Measurements from ENCODE around the gene KPNA3. TPM values are rescaled to one million over a fixed set of nuclear protein-coding genes. Genes with fewer than 3 reads are reported as not detected.

The KPNA3 gene
- total RNA-seq, 1 experiment from 2014 or later, result 35.0 TPM

DNA sequence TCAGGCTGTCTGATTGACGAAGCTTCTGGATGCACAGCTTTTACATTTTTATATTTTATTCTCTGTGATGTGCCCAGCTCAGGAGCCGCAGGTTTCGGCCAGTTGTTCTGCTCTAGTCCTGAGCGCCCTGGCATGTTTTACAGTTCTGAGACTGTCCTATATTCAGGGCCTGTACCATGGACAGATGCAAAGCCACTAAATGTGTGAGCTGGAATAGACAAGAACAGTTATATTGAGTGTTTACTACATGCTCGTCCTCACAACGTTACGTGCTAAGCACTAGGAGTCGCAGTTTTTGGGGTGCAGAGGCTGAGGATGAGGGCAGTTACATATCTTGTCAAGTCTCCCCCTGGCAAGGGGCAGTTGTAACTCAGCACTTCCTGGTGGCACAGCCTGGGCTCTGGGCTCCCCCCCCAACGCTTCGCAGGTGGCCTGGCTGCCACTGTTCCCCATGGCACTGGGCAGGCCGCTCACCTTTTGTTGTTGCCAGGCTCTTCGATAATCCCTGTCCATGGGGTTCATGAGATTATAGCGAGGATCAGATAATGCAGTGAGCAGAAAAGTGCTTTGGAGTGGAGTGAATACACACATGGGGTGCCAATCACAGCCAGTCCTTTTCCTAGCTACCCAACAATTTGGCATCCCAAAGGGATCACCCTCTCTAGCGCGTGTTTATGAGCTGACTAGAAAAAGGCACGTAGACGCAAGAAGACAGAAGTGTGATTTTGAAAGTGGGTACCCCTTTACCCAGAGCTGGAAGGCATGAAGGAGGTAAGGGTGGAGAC is 140.7 kb downstream of the KPNA3 start:
- H3K4me2 ChIP-seq, result no peak overlapping the region
- H4K20me1 ChIP-seq (ENCODE audit: insufficient read depth), result no peaks in the 10 kb centered on the region
- no peak overlapping the region for H3K27ac ChIP-seq
- no peak for TF ChIP-seq EZH2 (IDR thresholded peaks at IDR 0.05; ENCODE audit: low read depth)
- TF ChIP-seq, protein P1, sequence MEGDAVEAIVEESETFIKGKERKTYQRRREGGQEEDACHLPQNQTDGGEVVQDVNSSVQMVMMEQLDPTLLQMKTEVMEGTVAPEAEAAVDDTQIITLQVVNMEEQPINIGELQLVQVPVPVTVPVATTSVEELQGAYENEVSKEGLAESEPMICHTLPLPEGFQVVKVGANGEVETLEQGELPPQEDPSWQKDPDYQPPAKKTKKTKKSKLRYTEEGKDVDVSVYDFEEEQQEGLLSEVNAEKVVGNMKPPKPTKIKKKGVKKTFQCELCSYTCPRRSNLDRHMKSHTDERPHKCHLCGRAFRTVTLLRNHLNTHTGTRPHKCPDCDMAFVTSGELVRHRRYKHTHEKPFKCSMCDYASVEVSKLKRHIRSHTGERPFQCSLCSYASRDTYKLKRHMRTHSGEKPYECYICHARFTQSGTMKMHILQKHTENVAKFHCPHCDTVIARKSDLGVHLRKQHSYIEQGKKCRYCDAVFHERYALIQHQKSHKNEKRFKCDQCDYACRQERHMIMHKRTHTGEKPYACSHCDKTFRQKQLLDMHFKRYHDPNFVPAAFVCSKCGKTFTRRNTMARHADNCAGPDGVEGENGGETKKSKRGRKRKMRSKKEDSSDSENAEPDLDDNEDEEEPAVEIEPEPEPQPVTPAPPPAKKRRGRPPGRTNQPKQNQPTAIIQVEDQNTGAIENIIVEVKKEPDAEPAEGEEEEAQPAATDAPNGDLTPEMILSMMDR (conservative IDR thresholded peaks at IDR 0.05), result no peak
- no TSS peak for BruUV-seq (replicated peaks)
- no peak overlapping the region for H2AFZ ChIP-seq
- ChIA-PET POLR2A (ENCODE audit: unreplicated experiment) (interaction anchor here (0.6 kb wide), 1 partner anchor 141 kb away, joined by 9 read pairs; the partner anchor contains the start of gene KPNA3), CTCF (interaction anchor here (0.5 kb wide), 1 partner anchor 141 kb away, joined by 4 read pairs; no protein-coding TSS in a partner anchor)
- no peak for DNase-seq
- no peaks in the 10 kb centered on the region for H3K9me2 ChIP-seq (ENCODE audit: insufficient read depth)
- H3K27me3 ChIP-seq (ENCODE audit: insufficient read depth, low read depth), result no peaks in the 10 kb centered on the region
- no peaks in the 10 kb centered on the region for H3K9me3 ChIP-seq (ENCODE audit: insufficient read depth, low read depth)
- H3K4me1 ChIP-seq (replicated peaks; ENCODE audit: insufficient read depth), result no peaks in the 10 kb centered on the region
- H3F3A ChIP-seq (ENCODE audit: insufficient read depth, low read depth), result peaks cover 6% of the 10 kb centered on the region; the same call in 1 of the 2 replicates
- no peaks in the 10 kb centered on the region for H3K79me2 ChIP-seq (ENCODE audit: low read depth)
- no peaks in the 10 kb centered on the region for H3K36me3 ChIP-seq (ENCODE audit: low read depth)
- H3K4me3 ChIP-seq, result no peak overlapping the region
- intact Hi-C loops (cut with micrococcal nuclease; ENCODE audit: unreplicated experiment), result loop anchor here (1.0 to 2.0 kb wide), 2 partner anchors 197 to 1259 kb away; no protein-coding TSS in a partner anchor

DNA sequence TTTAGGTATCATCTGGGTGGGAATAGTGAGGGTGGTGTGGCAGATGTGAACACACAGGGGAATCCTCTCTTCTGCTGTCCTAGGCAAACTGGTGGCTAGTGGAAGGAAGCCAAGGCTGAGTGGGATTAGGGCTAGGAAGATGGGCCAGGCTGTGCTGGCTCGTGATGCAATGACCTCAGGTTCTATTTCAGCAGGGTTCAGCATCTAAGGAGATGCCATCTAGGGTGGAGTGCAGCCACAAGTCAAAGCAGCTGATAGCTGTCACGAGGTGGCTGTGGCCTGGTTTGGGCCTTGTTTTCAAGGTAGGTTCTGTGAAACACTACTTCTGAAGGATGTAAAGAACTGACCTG is 142.5 kb downstream of the KPNA3 start:
- Histone ChIP-seq H3K4me3 (no peak overlapping the region), H3K9me2 (ENCODE audit: insufficient read depth) (no peaks in the 10 kb centered on the region), H3K4me1 (replicated peaks; ENCODE audit: insufficient read depth) (no peaks in the 10 kb centered on the region), H3K9me3 (ENCODE audit: insufficient read depth, low read depth) (no peaks in the 10 kb centered on the region), H3K27ac (no peak overlapping the region), H3K27me3 (ENCODE audit: insufficient read depth, low read depth) (no peaks in the 10 kb centered on the region), H3K4me2 (no peak overlapping the region), H3K36me3 (ENCODE audit: low read depth) (no peaks in the 10 kb centered on the region), H3F3A (ENCODE audit: insufficient read depth, low read depth) (peaks cover 6% of the 10 kb centered on the region; the same call in 1 of the 2 replicates), H3K79me2 (ENCODE audit: low read depth) (no peaks in the 10 kb centered on the region), H4K20me1 (ENCODE audit: insufficient read depth) (no peaks in the 10 kb centered on the region), H2AFZ (no peak overlapping the region)
- BruUV-seq (replicated peaks), result no TSS peak
- DNase-seq, result no peak
- CTCF ChIA-PET, result interaction anchor here (0.6 kb wide), 1 partner anchor 10 kb away, joined by 8 read pairs; no protein-coding TSS in a partner anchor
- intact Hi-C loops (cut with micrococcal nuclease; ENCODE audit: unreplicated experiment), result no loop called here
- POLR2A ChIA-PET (ENCODE audit: unreplicated experiment), result no interaction called here
- TF ChIP-seq EZH2 (IDR thresholded peaks at IDR 0.05; ENCODE audit: low read depth), result no peak
- TF ChIP-seq, protein P1 (conservative IDR thresholded peaks at IDR 0.05), result no peak

Other genes starting within 250 kb of the KPNA3 start
- gene RCBTB1, start 207.1 kb downstream of the KPNA3 start, total RNA-seq (2021), result 14.6 and 16.1 TPM in 2 replicates
- gene ARL11, start 164.2 kb downstream of the KPNA3 start, total RNA-seq (2021), result 3.5 and 3.7 TPM in 2 replicates
- gene EBPL, start 101.2 kb downstream of the KPNA3 start, total RNA-seq (2021), result 77.0 and 100 TPM in 2 replicates
- 5.3 and 6.4 TPM in 2 replicates for gene SPRYD7, start 143.7 kb upstream of the KPNA3 start, total RNA-seq (2021)
- gene TRIM13, start 204.4 kb upstream of the KPNA3 start, total RNA-seq (2021), result 13.4 and 15.1 TPM in 2 replicates
- 0.41 TPM in 1 of 2 replicates, not detected in the other for gene KCNRG, start 222.8 kb upstream of the KPNA3 start, total RNA-seq (2021)